SK-N-SH (cell line): Measurements from ENCODE around the gene HLA-DQB2. TPM values are rescaled to one million over a fixed set of nuclear protein-coding genes. Genes with fewer than 3 reads are reported as not detected.

ENCODE experiments used
- CTCF ChIA-PET: fragments of 300-600, 350-600 bp; formaldehyde crosslinking; extraction: SDS; loops from one replicate; lab custom pipeline; 2021; lab: Yijun Ruan, JAX
- POLR2A ChIA-PET: fragments of 350-600 bp; sonication (Branson Sonifier 250); formaldehyde crosslinking; extraction: SDS; loops from one replicate; lab custom pipeline; 2020; ENCODE audit warnings: antibody characterized with exemption, inconsistent platforms; lab: Yijun Ruan, JAX
- DNase-seq: peaks from one replicate; pipeline ENCODE4 v3.0.0; 2012
- H2AFZ ChIP-seq: fragments of 200-600 bp; sonication (generic); 2 replicates; pipeline ENCODE4 v1.8.1; 2016; ENCODE audit warnings: antibody characterized with exemption, mild to moderate bottlenecking, low read depth
- H3F3A ChIP-seq: fragments of 200-600 bp; sonication (generic); replicated peaks from 2 replicates; pipeline ENCODE3; 2016; ENCODE audit warnings: antibody characterized with exemption, mild to moderate bottlenecking; ENCODE audit not compliant: insufficient read depth
- H3K27ac ChIP-seq, 2 experiments: fragments of 200-500 bp in 1 of 2; fragments of 200-600 bp in 1 of 2; sonication (Bioruptor generic) in 1 of 2; sonication (generic), shearing (Covaris generic) in 1 of 2; 2 replicates each; pipeline versions ENCODE4 v1.5.1 to v1.6.1; 2014 to 2016; ENCODE audit warnings: low read depth in 2 of 2, inconsistent platforms in 1 of 2, low read length in 1 of 2, mild to moderate bottlenecking in 1 of 2, mixed read lengths in 1 of 2
- H3K27me3 ChIP-seq: fragments of 200-600 bp; sonication (generic), shearing (Covaris generic); 2 replicates; pipeline ENCODE4 v1.6.1; 2016; ENCODE audit warnings: mixed run types; ENCODE audit not compliant: insufficient read depth
- H3K36me3 ChIP-seq, 2 experiments: fragments of 200-500 bp in 1 of 2; fragments of 200-600 bp in 1 of 2; sonication (Bioruptor generic) in 1 of 2; sonication (generic) in 1 of 2; replicated peaks in 1 of 2; 2 replicates each; pipeline versions ENCODE3 to v1.5.1; 2014 to 2016; ENCODE audit warnings: low read length in 1 of 2, mild to moderate bottlenecking in 1 of 2; ENCODE audit not compliant: insufficient read depth in 2 of 2, control insufficient read depth in 1 of 2
- H3K4me1 ChIP-seq, 2 experiments: fragments of 200-500 bp in 1 of 2; fragments of 200-600 bp in 1 of 2; sonication (Bioruptor generic) in 1 of 2; sonication (generic), shearing (Covaris generic) in 1 of 2; 2 replicates each; pipeline versions ENCODE4 v1.5.1 to v1.6.1; 2014 to 2016; ENCODE audit warnings: low read depth in 1 of 2, low read length in 1 of 2, mixed run types in 1 of 2; ENCODE audit not compliant: insufficient read depth in 2 of 2, control insufficient read depth in 1 of 2
- H3K4me2 ChIP-seq: fragments of 200-600 bp; sonication (generic), shearing (Covaris generic); 2 replicates; pipeline ENCODE4 v1.6.1; 2017; ENCODE audit warnings: mixed run types
- H3K4me3 ChIP-seq, 2 experiments: fragments of 200-500 bp in 1 of 2; fragments of 200-600 bp in 1 of 2; sonication (Bioruptor generic) in 1 of 2; sonication (generic), shearing (Covaris generic) in 1 of 2; 2 replicates each; pipeline versions ENCODE4 v1.5.1 to v1.8.1; 2014 to 2016; ENCODE audit warnings: low read depth in 2 of 2, inconsistent platforms in 1 of 2, low read length in 1 of 2, mild to moderate bottlenecking in 1 of 2, mixed read lengths in 1 of 2, moderate library complexity in 1 of 2
- H3K79me2 ChIP-seq: fragments of 200-600 bp; sonication (generic); 2 replicates; pipeline ENCODE4 v1.8.1; 2017; ENCODE audit warnings: mild to moderate bottlenecking; ENCODE audit not compliant: insufficient read depth
- H3K9ac ChIP-seq: fragments of 200-600 bp; sonication (generic); 2 replicates; pipeline ENCODE4 v1.6.1; 2017; ENCODE audit warnings: mixed run types
- H3K9me2 ChIP-seq: fragments of 200-600 bp; sonication (generic); 2 replicates; pipeline ENCODE4 v1.6.1; 2017; ENCODE audit warnings: mixed run types
- H3K9me3 ChIP-seq: fragments of 200-600 bp; sonication (generic); 2 replicates; pipeline ENCODE4 v1.6.1; 2017; ENCODE audit warnings: mixed run types, mild to moderate bottlenecking, moderate library complexity
- H4K20me1 ChIP-seq: fragments of 200-600 bp; sonication (generic); 2 replicates; pipeline ENCODE4 v1.6.1; 2017; ENCODE audit warnings: mild to moderate bottlenecking, mixed run types; ENCODE audit not compliant: insufficient read depth
- CHD2 ChIP-seq: fragments of 150-350 bp; IDR thresholded peaks from 2 replicates; pipeline ENCODE4 v1.6.1; 2018; ENCODE audit warnings: low read length; ENCODE audit not compliant: partially characterized antibody
- ELF1 ChIP-seq: IDR thresholded peaks from 2 replicates; pipeline ENCODE4 v1.4.0; 2012
- FOSL2 ChIP-seq: IDR thresholded peaks from 2 replicates; pipeline ENCODE4 v1.4.0; 2012; ENCODE audit warnings: low read depth, mild to moderate bottlenecking, moderate library complexity, borderline replicate concordance
- FOXJ3 ChIP-seq: sonication (generic); formaldehyde crosslinking; IDR thresholded peaks from 2 replicates; pipeline ENCODE4 v1.5.1; 2020; ENCODE audit warnings: mild to moderate bottlenecking, missing genetic modification reagents
- FOXM1 ChIP-seq: IDR thresholded peaks from 2 replicates; pipeline ENCODE4 v1.4.0; 2012; ENCODE audit warnings: low read depth, mild to moderate bottlenecking
- GATA2 ChIP-seq: sonication (generic); formaldehyde crosslinking; IDR thresholded peaks from 2 replicates; pipeline ENCODE4 v1.5.0; 2020; ENCODE audit warnings: mild to moderate bottlenecking, missing genetic modification reagents
- PBX3 ChIP-seq: IDR thresholded peaks from 2 replicates; pipeline ENCODE4; 2012
- POLR2AphosphoS5 ChIP-seq: IDR thresholded peaks from 2 replicates; pipeline ENCODE4 v1.6.1; 2012; ENCODE audit warnings: low read depth, low read length
- RAD21 ChIP-seq: IDR thresholded peaks from 2 replicates; pipeline ENCODE4 v1.6.1; 2012; ENCODE audit warnings: mild to moderate bottlenecking, low read length
- RCOR1 ChIP-seq: fragments of 150-350 bp; IDR thresholded peaks from 2 replicates; pipeline ENCODE4 v1.6.1; 2017; ENCODE audit warnings: antibody characterized with exemption, low read length
- RXRA ChIP-seq: IDR thresholded peaks from 2 replicates; pipeline ENCODE4 v1.4.0; 2012; ENCODE audit warnings: low read depth, mild to moderate bottlenecking, borderline replicate concordance
- SMC3 ChIP-seq: IDR thresholded peaks from 2 replicates; pipeline ENCODE4 v1.6.1; 2012; ENCODE audit warnings: low read depth, low read length, improper control_type of control experiment
- TCF12 ChIP-seq: IDR thresholded peaks from 2 replicates; pipeline ENCODE4 v1.4.0; 2012
- TEAD4 ChIP-seq: IDR thresholded peaks from 2 replicates; pipeline ENCODE4 v1.4.0; 2012; ENCODE audit warnings: mild to moderate bottlenecking, borderline replicate concordance; ENCODE audit not compliant: insufficient read depth
- USF2 ChIP-seq: fragments of 150-350 bp; IDR thresholded peaks from 2 replicates; pipeline ENCODE4 v1.6.1; 2017; ENCODE audit warnings: antibody characterized with exemption, low read length, low read depth, borderline replicate concordance
- YY1 ChIP-seq: IDR thresholded peaks from 2 replicates; pipeline ENCODE4 v1.4.0; 2012; ENCODE audit warnings: low read depth, mild to moderate bottlenecking
- ZBTB33 ChIP-seq: IDR thresholded peaks from 2 replicates; pipeline ENCODE4 v1.4.0; 2012; ENCODE audit warnings: low read depth, borderline replicate concordance
- WGBS: methylation state at CpG from one replicate; pipeline ENCODE4 v1.1.6; 2017; ENCODE audit warnings: low lambda C conversion rate; 5-methylcytosine and 5-hydroxymethylcytosine counted together
- polyA plus RNA-seq, 3 experiments: library from polyadenylated mRNA; depleted of rRNA; stranded (reverse); fragments of >200 nt; gene quantifications; 2 replicates each; pipeline ENCODE4 v1.2.3, GENCODE V29; 2012
- TF ChIP-seq, protein P1 (sequence below): fragments of 200-600 bp; sonication (generic); IDR thresholded peaks from 2 replicates; pipeline ENCODE4 v1.6.1; 2017; ENCODE audit warnings: antibody characterized with exemption, mild to moderate bottlenecking, moderate library complexity
- TF ChIP-seq, protein P2 (sequence below): IDR thresholded peaks from 2 replicates; pipeline ENCODE4 v1.4.0; 2012; ENCODE audit warnings: low read depth, borderline replicate concordance

The HLA-DQB2 gene
- polyA plus RNA-seq, 1 of the 3 experiments (the other 2 are of a cell fraction) = not detected

GRCh38 chr6:32772656-32773055, 9.3 kb upstream of the HLA-DQB2 start (continued):
- TF ChIP-seq PBX3 = no peak

DNA sequence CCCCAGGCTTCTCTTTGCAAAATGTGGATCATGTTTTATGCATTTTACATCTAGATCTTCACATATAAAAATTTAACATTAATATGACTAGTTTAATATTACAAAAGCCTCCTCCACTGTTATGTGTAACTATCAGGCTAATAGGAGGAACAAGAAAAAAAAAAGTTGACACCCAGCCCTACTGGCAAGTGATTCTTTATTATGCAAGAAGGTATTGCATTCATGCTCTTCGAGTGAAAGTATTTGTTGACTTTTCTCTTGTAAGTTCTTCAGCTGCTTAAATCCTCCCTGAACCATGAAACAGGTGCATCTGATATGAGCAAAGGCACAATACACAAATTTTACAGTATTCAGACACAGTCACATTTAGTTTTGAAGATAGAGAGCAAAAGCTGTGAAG, 716 bp upstream of the HLA-DQB2 start:
- POLR2A ChIA-PET = no interaction called here
- CTCF ChIA-PET = interaction anchor here (0.6 kb wide), 1 partner anchor 1180 kb away, joined by 3 read pairs; no protein-coding TSS in a partner anchor
- Histone ChIP-seq H3K79me2 (no peaks in the 10 kb centered on the region), H3K4me2 (no peak overlapping the region), H4K20me1 (no peaks in the 10 kb centered on the region), H3K27me3 (peaks cover 41% of the 10 kb centered on the region; the same call in 1 of the 2 replicates), H3K27ac (no peak overlapping the region), H3K4me3 (no peak overlapping the region), H3K9me2 (0 out of 2 replicates have a peak, but pooled peaks cover 5% of the 10 kb centered on the region), H3K9me3 (no peaks in the 10 kb centered on the region), H3F3A (no peaks in the 10 kb centered on the region), H3K36me3 (no peaks in the 10 kb centered on the region), H3K4me1 (no peaks in the 10 kb centered on the region), H3K9ac (no peak overlapping the region), H2AFZ (no peak overlapping the region)
- TF ChIP-seq CHD2 = no peak
- no peak for TF ChIP-seq USF2
- no peak for TF ChIP-seq ZBTB33
- TF ChIP-seq ELF1 = no peak
- no peak for DNase-seq
- 0% methylated on average over 1 of the region's 1 CpG for WGBS

- ChIA-PET CTCF (interaction anchor here (1.7 kb wide), 1 partner anchor 24 kb away, joined by 5 read pairs; no protein-coding TSS in a partner anchor), POLR2A (no interaction called here)
- Histone ChIP-seq H3K9me2 (no peaks in the 10 kb centered on the region), H3K4me2 (no peak overlapping the region), H3K4me3 (no peak overlapping the region), H3K9ac (no peak overlapping the region), H3K27me3 (peaks cover 39% of the 10 kb centered on the region; the same call in 1 of the 2 replicates), H2AFZ (no peak overlapping the region), H3K36me3 (no peaks in the 10 kb centered on the region), H3K4me1 (no peaks in the 10 kb centered on the region), H3K27ac (no peak overlapping the region), H4K20me1 (no peaks in the 10 kb centered on the region), H3K9me3 (no peaks in the 10 kb centered on the region), H3K79me2 (no peaks in the 10 kb centered on the region), H3F3A (no peaks in the 10 kb centered on the region)
- WGBS = 31% methylated on average over 31 of the region's 40 CpGs
- no peak for DNase-seq
- no peak for TF ChIP-seq FOXJ3 (CRISPR knock-in tag)
- no peak for TF ChIP-seq TCF12
- no peak for TF ChIP-seq SMC3
- no peak for TF ChIP-seq FOSL2
- TF ChIP-seq ELF1 = no peak
- TF ChIP-seq RXRA = no peak
- TF ChIP-seq USF2 = no peak
- no peak for TF ChIP-seq YY1
- TF ChIP-seq FOXM1 = no peak
- no peak for TF ChIP-seq RCOR1
- TF ChIP-seq, protein P1, sequence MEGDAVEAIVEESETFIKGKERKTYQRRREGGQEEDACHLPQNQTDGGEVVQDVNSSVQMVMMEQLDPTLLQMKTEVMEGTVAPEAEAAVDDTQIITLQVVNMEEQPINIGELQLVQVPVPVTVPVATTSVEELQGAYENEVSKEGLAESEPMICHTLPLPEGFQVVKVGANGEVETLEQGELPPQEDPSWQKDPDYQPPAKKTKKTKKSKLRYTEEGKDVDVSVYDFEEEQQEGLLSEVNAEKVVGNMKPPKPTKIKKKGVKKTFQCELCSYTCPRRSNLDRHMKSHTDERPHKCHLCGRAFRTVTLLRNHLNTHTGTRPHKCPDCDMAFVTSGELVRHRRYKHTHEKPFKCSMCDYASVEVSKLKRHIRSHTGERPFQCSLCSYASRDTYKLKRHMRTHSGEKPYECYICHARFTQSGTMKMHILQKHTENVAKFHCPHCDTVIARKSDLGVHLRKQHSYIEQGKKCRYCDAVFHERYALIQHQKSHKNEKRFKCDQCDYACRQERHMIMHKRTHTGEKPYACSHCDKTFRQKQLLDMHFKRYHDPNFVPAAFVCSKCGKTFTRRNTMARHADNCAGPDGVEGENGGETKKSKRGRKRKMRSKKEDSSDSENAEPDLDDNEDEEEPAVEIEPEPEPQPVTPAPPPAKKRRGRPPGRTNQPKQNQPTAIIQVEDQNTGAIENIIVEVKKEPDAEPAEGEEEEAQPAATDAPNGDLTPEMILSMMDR = no peak
- no peak for TF ChIP-seq RAD21
- TF ChIP-seq POLR2AphosphoS5 = no peak
- no peak for TF ChIP-seq TEAD4
- TF ChIP-seq, protein P2, sequence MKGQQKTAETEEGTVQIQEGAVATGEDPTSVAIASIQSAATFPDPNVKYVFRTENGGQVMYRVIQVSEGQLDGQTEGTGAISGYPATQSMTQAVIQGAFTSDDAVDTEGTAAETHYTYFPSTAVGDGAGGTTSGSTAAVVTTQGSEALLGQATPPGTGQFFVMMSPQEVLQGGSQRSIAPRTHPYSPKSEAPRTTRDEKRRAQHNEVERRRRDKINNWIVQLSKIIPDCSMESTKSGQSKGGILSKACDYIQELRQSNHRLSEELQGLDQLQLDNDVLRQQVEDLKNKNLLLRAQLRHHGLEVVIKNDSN = no peak
- TF ChIP-seq GATA2 (CRISPR knock-in tag) = no peak
Measured at GRCh38 chr6:32761548-32761947, 1.8 kb downstream of the HLA-DQB2 start.
